D721Med (cell line): ENCODE results near the gene FBLN2.
A peak's percentile ranks its signal among the peaks of the same experiment; 100 is the strongest.
"Not testable (repeated sequence)": the region's sequence is repeated elsewhere in the genome, so short reads cannot be mapped to it uniquely, and the experiment has no call there.

Experiments
- DNase-seq: peaks from one replicate; pipeline ENCODE4 v3.0.0; 2011; ENCODE audit warnings: low spot score; ENCODE audit not compliant: insufficient read length
- FAIRE-seq: peaks from 2 replicates; lab custom pipeline; 2011; peaks lifted over from hg19 to GRCh38; lab: Jason Lieb, UNC
- CTCF ChIP-seq: IDR thresholded peaks from 2 replicates; pipeline ENCODE4 v1.5.1; 2012; ENCODE audit warnings: mild to moderate bottlenecking, control low read depth; ENCODE audit not compliant: insufficient read depth; ENCODE audit errors: missing control alignments

The FBLN2 gene

DNA sequence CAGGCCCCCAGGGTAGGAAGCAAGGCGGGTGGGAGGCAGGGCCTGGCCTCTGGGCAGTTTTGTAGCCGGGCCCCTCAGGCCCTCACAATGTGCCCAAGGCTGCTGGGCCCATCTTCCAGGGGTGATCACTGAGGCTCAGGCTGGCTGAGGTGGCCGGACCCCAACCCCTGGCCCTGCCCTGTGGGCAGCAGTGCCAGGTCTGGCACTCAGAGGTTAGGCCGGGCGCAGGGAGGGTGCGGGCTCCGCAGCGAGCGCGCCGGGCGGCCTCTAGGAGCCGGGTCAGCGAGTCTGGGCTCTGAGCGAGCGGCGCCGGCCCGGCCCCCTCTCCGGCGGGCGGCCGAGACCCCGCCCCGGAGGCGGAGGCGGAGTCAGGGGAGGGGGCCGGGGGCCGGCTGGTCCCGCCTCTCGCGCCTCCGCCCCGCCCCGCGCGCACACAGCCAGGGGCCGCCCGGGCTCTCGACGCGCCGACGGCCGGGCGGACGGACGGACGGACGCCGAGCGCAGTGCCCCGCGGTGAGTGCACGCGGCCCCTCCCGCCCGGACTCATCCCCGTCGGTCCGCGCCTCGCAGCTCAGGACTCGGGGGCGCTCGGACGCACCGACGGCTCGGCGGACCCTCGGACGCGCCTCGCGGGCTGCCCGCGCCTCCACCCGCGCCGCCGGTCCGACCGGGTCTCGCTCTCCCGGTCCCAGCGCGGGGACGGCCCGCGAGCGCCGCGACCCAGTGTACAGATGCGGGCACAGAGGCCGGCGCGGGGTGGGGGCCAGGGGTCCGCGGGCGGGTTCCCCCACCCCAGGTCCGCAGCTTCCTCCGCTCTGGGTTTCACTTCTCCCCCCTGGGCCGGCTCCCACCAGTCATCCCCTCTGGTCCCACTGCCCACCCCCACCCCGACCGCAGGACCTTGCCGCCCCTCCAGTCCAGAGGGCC lies at the start of gene FBLN2:
FBLN2 (plus strand) TSS at position 430 of the 927 bp plus-strand sequence. CDS start 21,231 bp downstream, outside the sequence.
- FAIRE-seq (no peak), DNase-seq (peak; percentile 57)
- no peak for TF ChIP-seq CTCF

GRCh38 chr3:13499246-13499645 lies 49.7 kb upstream of the FBLN2 start:
- FAIRE-seq, DNase-seq: not testable (repeated sequence)

- no peak for FAIRE-seq
- TF ChIP-seq CTCF = peak; percentile 29
- DNase-seq = no peak
Measured at GRCh38 chr3:13500133-13500885, 48.6 kb upstream of the FBLN2 start.

GRCh38 chr3:13501056-13501455 lies 47.9 kb upstream of the FBLN2 start:
- FAIRE-seq (no peak), DNase-seq (no peak)
- TF ChIP-seq CTCF = no peak

GRCh38 chr3:13501521-13501920 lies 47.4 kb upstream of the FBLN2 start:
- TF ChIP-seq CTCF = no peak
- FAIRE-seq (no peak), DNase-seq (no peak)

GRCh38 chr3:13501958-13502790 lies 46.8 kb upstream of the FBLN2 start:
- TF ChIP-seq CTCF = no peak
- no peak for FAIRE-seq
- no peak for DNase-seq

GRCh38 chr3:13502791-13503060 lies 46.2 kb upstream of the FBLN2 start:
- FAIRE-seq = no peak
- DNase-seq = no peak

More at GRCh38 chr3:13502791-13503060, 46.2 kb upstream of the FBLN2 start:
- no peak for TF ChIP-seq CTCF
